Dermis microvascular lymphatic vessel endothelial cell (primary cell): Measurements from ENCODE around the gene RBM41. TPM values are rescaled to one million over a fixed set of nuclear protein-coding genes. Genes with fewer than 3 reads are reported as not detected.

Experiments used
- DNase-seq, 2 donors: peaks; one replicate each; pipeline versions ENCODE4 v3.0.0 to v3.0.0-alpha.2; 2010; ENCODE audit warnings: low read depth in 2 of 2
- total RNA-seq: library from RNA; depleted of rRNA; stranded (reverse); fragments of >200 nt; gene quantifications from 2 replicates; pipeline ENCODE4 v1.2.1, GENCODE V29; 2014

RBM41 gene
- total RNA-seq, 1 donor from 2014 or later, result 9.1 TPM

GRCh38 chrX:107029752-107030151 is 88.9 kb downstream of the RBM41 start:
- DNase-seq, result no peak

GRCh38 chrX:107025545-107025944 is 93.1 kb downstream of the RBM41 start:
- peak; percentile 11 to 31 for DNase-seq

GRCh38 chrX:107014936-107015335 is 103.7 kb downstream of the RBM41 start:
- no peak for DNase-seq

Other genes with a start within 250 kb of the RBM41 start
- gene RIPPLY1, start 215.5 kb downstream of the RBM41 start, total RNA-seq, result not detected in 2 replicates
- gene CLDN2, start 198.4 kb downstream of the RBM41 start, total RNA-seq, result not detected in 2 replicates
- gene MORC4, start 118.6 kb downstream of the RBM41 start, total RNA-seq, result 6.6 and 6.8 TPM in 2 replicates
- 0.13 TPM in 1 of 2 replicates, not detected in the other for gene NUP62CL, start 87.6 kb upstream of the RBM41 start, total RNA-seq
- gene DNAAF6, start 87.8 kb upstream of the RBM41 start, total RNA-seq, result not detected in 2 replicates